GM12872 (cell line): ENCODE measurements around the gene RNF166.

Experiments
- CTCF ChIP-seq: IDR thresholded peaks from 3 replicates; pipeline ENCODE4 v1.5.1; 2011; ENCODE audit warnings: low read depth, mild to moderate bottlenecking, low read length, moderate library complexity; ENCODE audit not compliant: insufficient read depth

The RNF166 gene

DNA sequence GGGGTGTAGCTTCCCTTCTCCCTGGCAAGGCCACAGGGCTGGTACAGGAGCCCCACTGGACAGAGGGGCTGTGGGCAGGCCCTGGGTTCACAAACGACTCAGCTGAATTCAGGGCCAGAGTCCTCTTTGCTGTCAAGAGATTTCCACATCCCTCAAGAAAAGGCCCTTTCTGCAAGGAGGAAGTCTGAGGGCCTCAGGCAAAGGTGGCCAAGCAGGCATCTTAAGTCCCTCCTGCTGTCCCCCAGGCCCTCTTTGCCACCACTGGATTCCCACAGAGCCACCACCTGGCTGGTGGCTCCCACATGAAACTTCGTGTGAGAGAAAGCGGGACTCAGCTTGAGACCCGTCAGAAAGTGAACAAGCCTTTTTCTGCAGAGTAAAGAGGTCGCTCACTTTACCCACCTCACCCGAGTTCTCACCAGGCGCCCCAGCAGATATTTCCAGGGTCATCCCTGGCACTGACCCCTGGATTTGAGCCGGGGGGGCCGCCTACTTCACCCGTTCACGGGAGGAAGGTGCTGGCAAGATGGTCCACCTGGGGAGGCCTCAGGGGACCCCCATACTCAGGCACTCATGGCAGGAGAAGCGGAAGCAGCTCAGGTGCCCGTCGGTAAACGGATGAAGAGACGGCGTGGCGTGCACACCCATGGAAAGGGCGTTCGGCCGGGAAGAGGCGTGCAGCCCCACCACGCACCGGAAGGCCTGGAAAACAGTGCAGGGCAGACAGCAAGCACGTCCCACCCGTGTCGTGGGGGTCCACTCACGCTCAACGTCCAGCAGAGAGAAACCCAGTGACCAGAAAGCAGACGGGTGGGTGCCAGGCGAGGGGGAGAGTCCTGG, 3.6 kb downstream of the RNF166 start:
- TF ChIP-seq CTCF = no peak

DNA sequence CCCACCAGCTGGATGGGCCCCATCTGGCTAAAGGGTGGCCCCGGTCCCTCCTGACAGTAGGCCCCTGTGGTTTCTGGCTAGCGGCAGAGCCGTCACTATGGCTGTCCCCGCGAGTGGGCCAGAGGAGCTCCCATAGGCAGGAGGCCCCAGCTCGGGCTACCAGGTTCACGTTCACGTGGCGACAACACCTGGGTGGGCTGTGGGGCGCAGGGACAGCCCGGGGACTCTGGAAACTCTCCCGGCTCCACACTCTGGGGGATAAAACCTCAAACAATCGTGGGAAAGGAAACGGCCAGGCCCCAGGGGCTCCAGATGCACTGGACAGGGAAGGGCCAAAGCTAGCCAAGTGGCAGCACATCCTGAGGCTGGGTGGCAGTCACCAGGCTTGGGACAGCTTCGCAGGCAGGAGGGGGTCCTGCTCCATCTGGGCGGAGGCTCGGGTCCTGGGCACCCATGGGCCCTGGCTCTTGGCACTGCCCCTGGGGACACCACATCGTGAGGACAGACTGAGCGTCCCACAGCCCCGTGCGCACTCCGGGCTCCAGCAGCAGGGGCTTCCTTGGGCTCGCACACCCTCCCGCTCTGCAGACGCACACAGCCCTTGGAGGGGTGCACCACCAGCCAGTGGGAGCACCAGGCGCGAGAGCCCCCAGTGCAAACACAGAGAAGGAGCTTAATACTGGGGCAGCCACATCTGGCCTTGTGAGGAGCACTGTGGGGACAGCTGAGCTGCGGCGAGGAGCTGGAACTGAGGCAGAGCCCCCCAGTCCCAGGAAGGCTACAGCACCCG, 4.4 kb downstream of the RNF166 start:
- TF ChIP-seq CTCF = no peak

GRCh38 chr16:88700636-88701482, 5.3 kb downstream of the RNF166 start:
- TF ChIP-seq CTCF = no peak

DNA sequence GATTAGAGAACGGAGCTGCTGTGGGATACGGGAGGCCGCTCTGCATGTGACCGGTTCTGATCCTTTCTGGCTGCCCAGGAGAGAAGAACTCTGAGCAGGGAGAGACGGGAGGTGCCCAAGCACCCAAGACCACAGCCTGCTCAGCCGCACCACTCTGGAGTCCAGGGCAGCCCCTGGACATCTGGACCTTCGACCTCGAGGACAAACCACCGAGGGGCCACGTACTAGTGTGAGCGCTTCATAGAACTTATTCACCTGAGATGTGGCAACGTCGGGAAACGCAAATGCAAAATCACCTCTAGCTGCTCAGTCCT, 5.9 kb downstream of the RNF166 start:
- no peak for TF ChIP-seq CTCF

DNA sequence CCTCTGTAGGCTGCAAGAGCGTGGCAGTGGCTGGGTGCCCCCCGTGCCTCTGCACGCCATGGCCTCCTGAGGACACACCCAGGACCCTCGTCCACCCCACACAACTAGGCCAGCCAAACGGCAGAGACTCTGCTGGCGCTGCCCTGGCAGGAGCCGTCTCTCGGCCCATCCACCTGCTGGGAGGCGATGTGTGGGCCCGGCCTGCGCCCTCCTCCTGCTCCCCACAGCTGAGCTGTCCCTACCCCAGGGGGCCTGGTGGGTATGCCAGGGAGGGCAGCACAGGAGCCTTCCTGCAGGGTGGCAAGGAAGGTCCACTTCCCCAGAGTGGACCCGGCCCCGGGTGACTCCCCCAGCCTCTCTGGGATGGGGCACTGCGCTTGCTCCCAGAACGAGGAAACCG, 7.0 kb downstream of the RNF166 start:
- TF ChIP-seq CTCF = no peak

- no peak for TF ChIP-seq CTCF
Observed at GRCh38 chr16:88698646-88699045, 7.6 kb downstream of the RNF166 start.
